GM12878 (cell line): ENCODE measurements around the gene PAX2. TPM values are rescaled to one million over a fixed set of nuclear protein-coding genes. Genes with fewer than 3 reads are reported as not detected.

Experiments
- ATAC-seq: fragments of 200-7000 bp; cut with Tn5 transposase; 3 replicates; pipeline ENCODE4 v1.9.1; 2020; ENCODE audit warnings: mild to moderate bottlenecking, moderate library complexity
- BruUV-seq: library from RNA; stranded (reverse); fragments of 400-500 nt; replicated peaks from 2 replicates; lab custom pipeline; 2021; lab: Mats Ljungman, UMichigan
- CTCF ChIA-PET: fragments of 300-600 bp; sonication (Branson Sonifier 250); formaldehyde crosslinking; extraction: SDS; loops from one replicate; lab custom pipeline; 2021; ENCODE audit warnings: inconsistent platforms; lab: Yijun Ruan, JAX
- POLR2A ChIA-PET: fragments of 350-600 bp; formaldehyde crosslinking; extraction: SDS; loops from one replicate; lab custom pipeline; 2021; ENCODE audit warnings: inconsistent platforms; lab: Charles Lee
- RAD21 ChIA-PET: fragments of 300-600 bp; sonication (Branson Sonifier 250); formaldehyde crosslinking; loops from one replicate; lab custom pipeline; 2023; ENCODE audit warnings: antibody characterized with exemption; ENCODE audit not compliant: unreplicated experiment; lab: Charles Lee
- SMC1A ChIA-PET: fragments of 300-600 bp; sonication (Branson Sonifier 250); formaldehyde crosslinking; loops from one replicate; lab custom pipeline; 2023; ENCODE audit not compliant: unreplicated experiment, uncharacterized antibody; lab: Charles Lee
- DNase-seq: peaks from one replicate; pipeline ENCODE4 v3.0.0-alpha.2; 2011; ENCODE audit warnings: low read depth, low spot score
- FAIRE-seq: peaks from 3 replicates; lab custom pipeline; 2011; peaks lifted over from hg19 to GRCh38; lab: Jason Lieb, UNC
- H2AFZ ChIP-seq: 2 replicates; pipeline ENCODE4 v1.6.0; 2011; ENCODE audit warnings: low read depth, low read length, control low read depth; ENCODE audit not compliant: control insufficient read depth
- H3K27ac ChIP-seq: 2 replicates; pipeline ENCODE4 v1.5.1; 2011; ENCODE audit warnings: control low read depth; ENCODE audit not compliant: control insufficient read depth, insufficient read depth
- H3K27me3 ChIP-seq, 2 experiments: replicated peaks in 1 of 2; 2 replicates each; pipeline versions ENCODE4 v1.6.0 to v1.6.1; 2011; ENCODE audit warnings: low read length in 1 of 2; ENCODE audit not compliant: control insufficient read depth in 2 of 2, insufficient read depth in 2 of 2
- H3K36me3 ChIP-seq, 2 experiments: 2 replicates each; pipeline ENCODE4 v1.5.1; 2011; ENCODE audit warnings: low read length in 1 of 2; ENCODE audit not compliant: control insufficient read depth in 2 of 2, insufficient read depth in 2 of 2
- H3K4me1 ChIP-seq: 2 replicates; pipeline ENCODE4 v1.6.1; 2011; ENCODE audit warnings: mild to moderate bottlenecking, low read length, moderate library complexity, mixed read lengths; ENCODE audit not compliant: control insufficient read depth, insufficient read depth
- H3K4me2 ChIP-seq: 2 replicates; pipeline ENCODE4 v1.6.0; 2011; ENCODE audit warnings: control low read depth; ENCODE audit not compliant: control insufficient read depth, insufficient read depth
- H3K4me3 ChIP-seq: fragments of 200-600 bp; sonication (generic); 2 replicates; pipeline ENCODE4 v1.5.1; 2016
- H3K79me2 ChIP-seq: 2 replicates; pipeline ENCODE4 v1.6.0; 2011; ENCODE audit warnings: low read length; ENCODE audit not compliant: control insufficient read depth, insufficient read depth
- H3K9ac ChIP-seq: 2 replicates; pipeline ENCODE4 v1.8.0; 2011; ENCODE audit warnings: low read length, control low read depth, mixed read lengths; ENCODE audit not compliant: control insufficient read depth, insufficient read depth
- H3K9me3 ChIP-seq: replicated peaks from 3 replicates; pipeline ENCODE4 v1.5.1; 2011; ENCODE audit warnings: mild to moderate bottlenecking, low read length; ENCODE audit not compliant: control insufficient read depth, insufficient read depth
- H4K20me1 ChIP-seq: 2 replicates; pipeline ENCODE4 v1.6.0; 2011; ENCODE audit not compliant: control insufficient read depth, insufficient read depth
- FOXM1 ChIP-seq: IDR thresholded peaks from 2 replicates; pipeline ENCODE4 v1.6.1; 2012; ENCODE audit warnings: low read depth, mild to moderate bottlenecking, inconsistent platforms, low read length, moderate library complexity
- NRF1 ChIP-seq: conservative IDR thresholded peaks from 2 replicates; pipeline ENCODE4 v1.6.1; 2011; ENCODE audit warnings: mild to moderate bottlenecking, low read depth, low read length, improper control_type of control experiment
- RELA ChIP-seq: fragments of 450-650 bp; IDR thresholded peaks from 2 replicates; pipeline ENCODE4 v1.8.0; 2014; ENCODE audit warnings: borderline replicate concordance; ENCODE audit not compliant: partially characterized antibody
- SMARCA5 ChIP-seq: fragments of 450-650 bp; IDR thresholded peaks from 2 replicates; pipeline ENCODE4 v1.6.1; 2017; ENCODE audit warnings: mild to moderate bottlenecking
- SPI1 ChIP-seq: IDR thresholded peaks from 2 replicates; pipeline ENCODE4 v1.6.1; 2011; ENCODE audit warnings: low read depth, mild to moderate bottlenecking, low read length, moderate library complexity, borderline replicate concordance; ENCODE audit not compliant: insufficient read depth
- SREBF1 ChIP-seq: IDR thresholded peaks from 2 replicates; pipeline ENCODE4 v1.6.1; 2012; ENCODE audit warnings: mild to moderate bottlenecking, low read length
- ZNF384 ChIP-seq: IDR thresholded peaks from 2 replicates; pipeline ENCODE4 v1.6.1; 2012; ENCODE audit warnings: low read depth, mild to moderate bottlenecking, low read length, improper control_type of control experiment, borderline replicate concordance
- WGBS: methylation state at CpG from one replicate; pipeline ENCODE4 v1.1.6; 2016; ENCODE audit warnings: low lambda C conversion rate; ENCODE audit not compliant: insufficient replicate concordance, insufficient coverage; ENCODE audit errors: missing lambda C conversion rate; 5-methylcytosine and 5-hydroxymethylcytosine counted together
- in situ Hi-C: fragments of 300-500 bp; cut with MboI; formaldehyde crosslinking; loops from 9 replicates; pipeline ENCODE4 v1.14.3; 2018; ENCODE audit warnings: mixed read lengths
- intact Hi-C: fragments of 100-400 bp; cut with micrococcal nuclease; formaldehyde crosslinking; loops from one replicate; pipeline ENCODE4 v1.14.2; 2022; ENCODE audit not compliant: unreplicated experiment
- polyA plus RNA-seq, 11 experiments: library from polyadenylated mRNA; depleted of rRNA in 4 of 11; unstranded in 6 of 11; stranded (reverse) in 5 of 11; fragments of >200 nt; fragmentation: Nextera tagmentation in 4 of 11; fragmentation: Illumina TruSeq in 1 of 11; extraction: Ambion mirVana in 4 of 11; extraction: Trizol in 1 of 11; gene quantifications; 1 replicate in 1 of 11; 2 replicates in 10 of 11; pipeline versions ENCODE4 v1.2.1 to v1.2.3, GENCODE V29; 2011 to 2016; ENCODE audit warnings: inconsistent platforms in 2 of 11, missing spikeins in 2 of 11, low read depth in 1 of 11
- total RNA-seq, 4 experiments: library from RNA; depleted of rRNA in 3 of 4; stranded (reverse); fragments of >200 nt in 3 of 4; fragmentation: Illumina TruSeq in 1 of 4; extraction: Trizol in 1 of 4; gene quantifications; 2 replicates each; pipeline versions ENCODE4 v1.2.1 to v1.2.3, GENCODE V29; 2013 to 2021
- TF ChIP-seq, protein P1 (sequence below): IDR thresholded peaks from 2 replicates; pipeline ENCODE4 v1.6.1; 2012; ENCODE audit warnings: low read length, inconsistent platforms

The PAX2 gene
- total and polyA plus RNA-seq, 10 of the 15 experiments (the other 5 are each of a cell fraction or from before 2014, with no cell fraction given) = not detected

DNA sequence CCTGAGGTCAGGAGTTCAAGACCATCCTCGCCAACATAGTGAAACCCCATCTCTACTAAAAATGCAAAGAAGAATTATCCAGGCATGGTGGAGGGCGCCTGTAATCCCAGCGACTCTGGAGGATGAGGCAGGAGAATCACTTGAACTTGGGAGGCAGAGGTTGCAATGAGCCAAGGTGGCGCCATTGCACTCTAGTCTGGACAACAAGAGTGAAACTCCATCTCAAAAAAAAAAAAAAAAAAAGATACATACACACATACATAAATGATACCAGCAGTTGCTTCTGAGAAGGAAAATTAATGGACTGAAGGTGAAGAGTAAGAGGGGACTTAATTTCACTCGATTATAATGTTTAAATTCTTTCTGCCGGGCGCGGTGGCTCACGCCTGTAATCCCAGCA, 40.2 kb upstream of the PAX2 start:
- Histone ChIP-seq H4K20me1 (no peaks in the 10 kb centered on the region), H3K79me2 (no peaks in the 10 kb centered on the region), H3K9me3 (no peaks in the 10 kb centered on the region; the same call in 2 of the 3 replicates), H3K4me3 (no peak overlapping the region), H2AFZ (no peak overlapping the region), H3K9ac (no peak overlapping the region), H3K36me3 (no peaks in the 10 kb centered on the region), H3K27ac (no peak overlapping the region), H3K4me2 (no peak overlapping the region), H3K27me3 (peaks cover 2 to 5% of the 10 kb centered on the region in 2 experiments; a peak in 3 of 4 replicates), H3K4me1 (no peaks in the 10 kb centered on the region)
- TF ChIP-seq ZNF384 (no peak), FOXM1 (no peak), SPI1 (no peak), NRF1 (no peak), RELA (no peak), SMARCA5 (no peak), SREBF1 (no peak)
- TF ChIP-seq, protein P1, sequence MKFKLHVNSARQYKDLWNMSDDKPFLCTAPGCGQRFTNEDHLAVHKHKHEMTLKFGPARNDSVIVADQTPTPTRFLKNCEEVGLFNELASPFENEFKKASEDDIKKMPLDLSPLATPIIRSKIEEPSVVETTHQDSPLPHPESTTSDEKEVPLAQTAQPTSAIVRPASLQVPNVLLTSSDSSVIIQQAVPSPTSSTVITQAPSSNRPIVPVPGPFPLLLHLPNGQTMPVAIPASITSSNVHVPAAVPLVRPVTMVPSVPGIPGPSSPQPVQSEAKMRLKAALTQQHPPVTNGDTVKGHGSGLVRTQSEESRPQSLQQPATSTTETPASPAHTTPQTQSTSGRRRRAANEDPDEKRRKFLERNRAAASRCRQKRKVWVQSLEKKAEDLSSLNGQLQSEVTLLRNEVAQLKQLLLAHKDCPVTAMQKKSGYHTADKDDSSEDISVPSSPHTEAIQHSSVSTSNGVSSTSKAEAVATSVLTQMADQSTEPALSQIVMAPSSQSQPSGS = no peak
- 77% methylated on average over 7 of the region's 9 CpGs for WGBS
- no TSS peak for BruUV-seq
- CTCF ChIA-PET = no interaction called here
- in situ Hi-C loops = no loop called here
- SMC1A ChIA-PET = no interaction called here
- intact Hi-C loops = no loop called here
- POLR2A ChIA-PET = no interaction called here
- FAIRE-seq (no peak), ATAC-seq (no peak), DNase-seq (no peak)
- RAD21 ChIA-PET = no interaction called here
